ENCODE data around the gene HLA-F. TPM values are rescaled to one million over a fixed set of nuclear protein-coding genes. Genes with fewer than 3 reads are reported as not detected.

HLA-F gene
- total RNA-seq (10 to 100 TPM; 16.5 to 25.6 (median 16.8) TPM), polyA plus RNA-seq (10 to 100 TPM; 12.0 to 26.5 (median 19.6) TPM)
- long read RNA-seq, donor 1, partial matches to known transcripts, result 4 of 4 reads
- long read RNA-seq, donor 1, other reads (novel, unspliced or antisense), result 0 of 4 reads
- long read RNA-seq, donor 2, partial matches to known transcripts, result 2 of 8 reads
- long read RNA-seq, donor 2, other reads (novel, unspliced or antisense), result 2 of 8 reads

GRCh38 chr6:29723262-29723665 lies at the start of gene HLA-F:
HLA-F (plus strand) TSS chr6:29723434; CDS start chr6:29723464, 30 bp downstream.
- Histone ChIP-seq H3K27ac (peak within 1 kb of the TSS; percentile 79), H3K4me1 (no peaks in the 10 kb centered on the region), H3K36me3 (ENCODE audit: insufficient read depth in 1 of 2, low read depth in 1 of 2) (peaks cover 0 to 3% of the 10 kb centered on the region in 2 donors), H3K27me3 (ENCODE audit: insufficient read depth in 3 of 3, low read length in 2 of 3) (peaks cover 0 to 29% (median 9%) of the 10 kb centered on the region in 3 donors), H3K4me3 (peak within 1 kb of the TSS; percentile 82), H3K9me3 (no peaks in the 10 kb centered on the region)
- 0 to 1% (median 0%) methylated on average over 23 to 26 of the region's 26 CpGs for WGBS, 3 donors
- DNase-seq, result peak; percentile 79 to 84
- intact Hi-C loops (cut with DNase I), result no loop called here
- peak; percentile 90 to 99 (median 96) for ATAC-seq
- no peak for TF ChIP-seq CTCF (IDR thresholded peaks at IDR 0.05)

- H3K9me3 ChIP-seq, result no peaks in the 10 kb centered on the region
- intact Hi-C loops (cut with DNase I), result no loop called here
Measured at GRCh38 chr6:29674008-29674407, 49.2 kb upstream of the HLA-F start.

GRCh38 chr6:29675561-29675960 lies 47.7 kb upstream of the HLA-F start:
- H3K9me3 ChIP-seq, result no peaks in the 10 kb centered on the region
- no peak overlapping the region for H3K27ac ChIP-seq
- intact Hi-C loops (cut with DNase I), result no loop called here
- 54 to 94% (median 87%) methylated on average over 1 of the region's 1 CpG for WGBS, 3 donors
- DNase-seq, result no peak
- no peaks in the 10 kb centered on the region for H3K4me1 ChIP-seq
- no peaks in the 10 kb centered on the region for H3K36me3 ChIP-seq (ENCODE audit: insufficient read depth in 1 of 2, low read depth in 1 of 2)
- no peak overlapping the region for H3K4me3 ChIP-seq
- TF ChIP-seq CTCF (IDR thresholded peaks at IDR 0.05), result no peak
- ATAC-seq, result no peak
- peaks cover 0 to 13% (median 0%) of the 10 kb centered on the region in 3 donors for H3K27me3 ChIP-seq (ENCODE audit: insufficient read depth in 3 of 3, low read length in 2 of 3)

More at GRCh38 chr6:29674008-29674407, 49.2 kb upstream of the HLA-F start:
- Histone ChIP-seq H3K27me3 (ENCODE audit: insufficient read depth in 3 of 3, low read length in 2 of 3) (peaks cover 0 to 21% (median 0%) of the 10 kb centered on the region in 3 donors), H3K36me3 (ENCODE audit: insufficient read depth in 1 of 2, low read depth in 1 of 2) (no peaks in the 10 kb centered on the region), H3K27ac (no peak overlapping the region), H3K4me1 (no peaks in the 10 kb centered on the region), H3K4me3 (no peak overlapping the region)
- TF ChIP-seq CTCF (IDR thresholded peaks at IDR 0.05), result no peak
- DNase-seq (no peak), ATAC-seq (no peak)
- 90 to 94% (median 91%) methylated on average over 5 of the region's 5 CpGs for WGBS, 3 donors

- Histone ChIP-seq H3K9me3 (no peaks in the 10 kb centered on the region), H3K27ac (no peak overlapping the region), H3K36me3 (ENCODE audit: insufficient read depth in 1 of 2, low read depth in 1 of 2) (no peaks in the 10 kb centered on the region), H3K4me3 (no peak overlapping the region), H3K27me3 (ENCODE audit: insufficient read depth in 3 of 3, low read length in 2 of 3) (no peaks in the 10 kb centered on the region), H3K4me1 (no peaks in the 10 kb centered on the region)
- intact Hi-C loops (cut with DNase I), result no loop called here
- ATAC-seq (no peak), DNase-seq (no peak)
- TF ChIP-seq CTCF (IDR thresholded peaks at IDR 0.05), result no peak
- WGBS, 3 donors, result 23 to 38% (median 34%) methylated on average over 2 of the region's 2 CpGs
Measured at GRCh38 chr6:29676981-29677601, 46.1 kb upstream of the HLA-F start.

All from psoas muscle (tissue), 8 donors.